Measurements from ENCODE around the gene PTGR3.

Gene PTGR3

GRCh38 chr18:75211626-75211952, 2.6 kb upstream of the PTGR3 start:
- peaks cover 71% of the 10 kb centered on the region for H3K27me3 ChIP-seq (ENCODE audit: insufficient read depth, low read length)
- H3K27ac ChIP-seq (ENCODE audit: low read length): no peak overlapping the region

GRCh38 chr18:75211002-75211621, 2.2 kb upstream of the PTGR3 start:
- Histone ChIP-seq H3K9ac (ENCODE audit: low read depth, low read length) (no peak overlapping the region), H3K27me3 (ENCODE audit: insufficient read depth, low read length) (peaks cover 76% of the 10 kb centered on the region), H3K4me1 (ENCODE audit: insufficient read depth, low read length) (peaks cover 17% of the 10 kb centered on the region), H3K36me3 (ENCODE audit: insufficient read depth, low read depth, low read length) (no peaks in the 10 kb centered on the region), H3K27ac (ENCODE audit: low read length) (no peak overlapping the region), H3K9me3 (ENCODE audit: insufficient read depth, low read depth, low read length) (no peaks in the 10 kb centered on the region), H3K4me3 (ENCODE audit: low read length) (peak overlapping the region; percentile 74)

More at GRCh38 chr18:75211626-75211952, 2.6 kb upstream of the PTGR3 start:
- H3K4me1 ChIP-seq (ENCODE audit: insufficient read depth, low read length): peaks cover 15% of the 10 kb centered on the region
- no peak overlapping the region for H3K9ac ChIP-seq (ENCODE audit: low read depth, low read length)
- peak overlapping the region; percentile 53; the same call in 1 of the 2 replicates for H3K4me3 ChIP-seq (ENCODE audit: low read length)
- no peaks in the 10 kb centered on the region for H3K9me3 ChIP-seq (ENCODE audit: insufficient read depth, low read depth, low read length)
- no peaks in the 10 kb centered on the region for H3K36me3 ChIP-seq (ENCODE audit: insufficient read depth, low read depth, low read length)

- Histone ChIP-seq H3K27me3 (ENCODE audit: insufficient read depth, low read length) (peaks cover 82% of the 10 kb centered on the region), H3K4me3 (ENCODE audit: low read length) (peak within 1 kb of the TSS; percentile 74), H3K36me3 (ENCODE audit: insufficient read depth, low read depth, low read length) (no peaks in the 10 kb centered on the region), H3K27ac (ENCODE audit: low read length) (no peak within 1 kb of the TSS), H3K9me3 (ENCODE audit: insufficient read depth, low read depth, low read length) (no peaks in the 10 kb centered on the region), H3K4me1 (ENCODE audit: insufficient read depth, low read length) (peaks cover 23% of the 10 kb centered on the region), H3K9ac (ENCODE audit: low read depth, low read length) (no peak within 1 kb of the TSS)
Observed at GRCh38 chr18:75210274-75211001, 1.5 kb upstream of the PTGR3 start, which contains the start of gene TSHZ1. TSS of gene TSHZ1 (plus strand) at chr18:75210797. CDS start at chr18:75211877, 1,080 bp downstream.

GRCh38 chr18:75209951-75210258, 966 bp upstream of the PTGR3 start:
- H3K27ac ChIP-seq (ENCODE audit: low read length): no peak overlapping the region
- no peak overlapping the region for H3K9ac ChIP-seq (ENCODE audit: low read depth, low read length)
- H3K4me3 ChIP-seq (ENCODE audit: low read length): peak overlapping the region; percentile 74
- no peaks in the 10 kb centered on the region for H3K9me3 ChIP-seq (ENCODE audit: insufficient read depth, low read depth, low read length)
- no peaks in the 10 kb centered on the region for H3K36me3 ChIP-seq (ENCODE audit: insufficient read depth, low read depth, low read length)
- H3K27me3 ChIP-seq (ENCODE audit: insufficient read depth, low read length): peaks cover 87% of the 10 kb centered on the region
- H3K4me1 ChIP-seq (ENCODE audit: insufficient read depth, low read length): peaks cover 25% of the 10 kb centered on the region

GRCh38 chr18:75208836-75209128, 157 bp downstream of the PTGR3 start:
- peaks cover 28% of the 10 kb centered on the region for H3K4me1 ChIP-seq (ENCODE audit: insufficient read depth, low read length)
- no peak overlapping the region; the same call in 1 of the 2 replicates for H3K9ac ChIP-seq (ENCODE audit: low read depth, low read length)
- H3K9me3 ChIP-seq (ENCODE audit: insufficient read depth, low read depth, low read length): no peaks in the 10 kb centered on the region
- peak overlapping the region; percentile 74; the same call in 1 of the 2 replicates for H3K4me3 ChIP-seq (ENCODE audit: low read length)
- H3K27me3 ChIP-seq (ENCODE audit: insufficient read depth, low read length): peaks cover 87% of the 10 kb centered on the region
- H3K36me3 ChIP-seq (ENCODE audit: insufficient read depth, low read depth, low read length): no peaks in the 10 kb centered on the region
- no peak overlapping the region for H3K27ac ChIP-seq (ENCODE audit: low read length)

- no peaks in the 10 kb centered on the region for H3K9me3 ChIP-seq (ENCODE audit: insufficient read depth, low read depth, low read length)
- peak overlapping the region; percentile 74 for H3K4me3 ChIP-seq (ENCODE audit: low read length)
- H3K27me3 ChIP-seq (ENCODE audit: insufficient read depth, low read length): peaks cover 87% of the 10 kb centered on the region
- no peak overlapping the region for H3K27ac ChIP-seq (ENCODE audit: low read length)
- H3K9ac ChIP-seq (ENCODE audit: low read depth, low read length): no peak overlapping the region; the same call in 1 of the 2 replicates
- no peaks in the 10 kb centered on the region for H3K36me3 ChIP-seq (ENCODE audit: insufficient read depth, low read depth, low read length)
- peaks cover 28% of the 10 kb centered on the region for H3K4me1 ChIP-seq (ENCODE audit: insufficient read depth, low read length)
Observed at GRCh38 chr18:75208155-75208835, 644 bp downstream of the PTGR3 start.

- Histone ChIP-seq H3K27ac (ENCODE audit: low read length) (no peak overlapping the region), H3K9ac (ENCODE audit: low read depth, low read length) (no peak overlapping the region), H3K27me3 (ENCODE audit: insufficient read depth, low read length) (peaks cover 87% of the 10 kb centered on the region), H3K9me3 (ENCODE audit: insufficient read depth, low read depth, low read length) (no peaks in the 10 kb centered on the region), H3K36me3 (ENCODE audit: insufficient read depth, low read depth, low read length) (no peaks in the 10 kb centered on the region), H3K4me3 (ENCODE audit: low read length) (peak overlapping the region; percentile 74), H3K4me1 (ENCODE audit: insufficient read depth, low read length) (peaks cover 28% of the 10 kb centered on the region)
Observed at GRCh38 chr18:75207310-75208154, 1.4 kb downstream of the PTGR3 start.

GRCh38 chr18:75206452-75207309, 2.3 kb downstream of the PTGR3 start:
- H3K4me3 ChIP-seq (ENCODE audit: low read length): peak overlapping the region; percentile 74
- peaks cover 87% of the 10 kb centered on the region for H3K27me3 ChIP-seq (ENCODE audit: insufficient read depth, low read length)
- H3K9ac ChIP-seq (ENCODE audit: low read depth, low read length): no peak overlapping the region
- peaks cover 24% of the 10 kb centered on the region for H3K4me1 ChIP-seq (ENCODE audit: insufficient read depth, low read length)
- no peaks in the 10 kb centered on the region for H3K36me3 ChIP-seq (ENCODE audit: insufficient read depth, low read depth, low read length)
- no peaks in the 10 kb centered on the region for H3K9me3 ChIP-seq (ENCODE audit: insufficient read depth, low read depth, low read length)
- H3K27ac ChIP-seq (ENCODE audit: low read length): no peak overlapping the region

GRCh38 chr18:75205514-75206132, 3.3 kb downstream of the PTGR3 start:
- Histone ChIP-seq H3K9ac (ENCODE audit: low read depth, low read length) (no peak overlapping the region), H3K36me3 (ENCODE audit: insufficient read depth, low read depth, low read length) (no peaks in the 10 kb centered on the region), H3K27me3 (ENCODE audit: insufficient read depth, low read length) (peaks cover 91% of the 10 kb centered on the region), H3K27ac (ENCODE audit: low read length) (no peak overlapping the region), H3K4me3 (ENCODE audit: low read length) (peak overlapping the region; percentile 74), H3K4me1 (ENCODE audit: insufficient read depth, low read length) (peaks cover 24% of the 10 kb centered on the region), H3K9me3 (ENCODE audit: insufficient read depth, low read depth, low read length) (no peaks in the 10 kb centered on the region)

- Histone ChIP-seq H3K4me1 (ENCODE audit: insufficient read depth, low read length) (peaks cover 24% of the 10 kb centered on the region), H3K27me3 (ENCODE audit: insufficient read depth, low read length) (peaks cover 86% of the 10 kb centered on the region), H3K9ac (ENCODE audit: low read depth, low read length) (no peak overlapping the region), H3K9me3 (ENCODE audit: insufficient read depth, low read depth, low read length) (no peaks in the 10 kb centered on the region), H3K4me3 (ENCODE audit: low read length) (peak overlapping the region; percentile 74), H3K36me3 (ENCODE audit: insufficient read depth, low read depth, low read length) (no peaks in the 10 kb centered on the region), H3K27ac (ENCODE audit: low read length) (no peak overlapping the region)
Observed at GRCh38 chr18:75204732-75205513, 4.0 kb downstream of the PTGR3 start.
